Putamen (tissue), 1 donor: Measurements from ENCODE around the gene CUL4A.
"Not testable (repeated sequence)": the region's sequence is repeated elsewhere in the genome, so short reads cannot be mapped to it uniquely, and the experiment has no call there.

ENCODE experiments used
- DNase-seq: peaks from one replicate; pipeline ENCODE4 v3.0.0-alpha.2; 2016; ENCODE audit warnings: low spot score

CUL4A gene

DNA sequence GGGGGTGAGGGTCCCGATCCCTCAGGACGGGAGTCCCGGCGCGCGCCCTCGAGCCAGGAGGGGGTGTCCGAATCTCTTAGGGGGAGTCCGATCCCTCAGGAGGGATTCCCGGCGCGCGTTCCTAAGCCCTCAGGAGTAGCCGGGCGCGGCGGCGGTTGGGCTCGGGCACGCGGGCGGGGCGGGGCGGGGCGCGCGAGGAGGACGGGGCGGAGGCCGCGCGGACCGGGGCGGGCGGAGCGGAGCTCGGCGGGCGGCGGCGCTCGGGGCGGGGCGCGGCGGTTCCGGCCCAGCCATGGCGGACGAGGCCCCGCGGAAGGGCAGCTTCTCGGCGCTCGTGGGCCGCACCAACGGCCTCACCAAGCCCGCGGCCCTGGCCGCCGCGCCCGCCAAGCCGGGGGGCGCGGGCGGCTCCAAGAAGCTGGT is at the start of gene CUL4A:
CUL4A (plus strand) TSS at position 278 of the 423 bp plus-strand sequence; CDS start at position 293, 15 bp downstream.
- peak; percentile 74 for DNase-seq

DNA sequence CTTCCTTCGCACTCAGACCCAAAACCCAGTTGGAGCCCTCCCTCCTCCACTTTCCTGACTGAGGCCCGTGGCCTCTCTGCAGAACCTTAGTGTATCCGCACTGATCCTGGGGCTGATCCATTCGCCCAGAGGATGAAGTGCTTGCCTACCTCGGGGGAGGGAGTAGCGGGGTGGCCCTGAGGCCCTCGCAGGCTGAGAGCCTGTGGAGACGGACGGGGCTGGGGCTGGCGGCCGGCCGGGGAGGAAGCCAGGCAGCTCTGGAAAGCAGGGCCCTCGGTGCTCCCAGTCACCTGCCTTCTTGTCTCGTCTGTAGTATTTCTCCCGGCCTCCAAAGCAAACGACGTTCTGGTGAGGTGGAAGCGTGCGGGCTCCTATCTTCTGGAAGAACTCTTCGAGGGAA is 49.7 kb upstream of the CUL4A start:
- DNase-seq, result no peak

DNA sequence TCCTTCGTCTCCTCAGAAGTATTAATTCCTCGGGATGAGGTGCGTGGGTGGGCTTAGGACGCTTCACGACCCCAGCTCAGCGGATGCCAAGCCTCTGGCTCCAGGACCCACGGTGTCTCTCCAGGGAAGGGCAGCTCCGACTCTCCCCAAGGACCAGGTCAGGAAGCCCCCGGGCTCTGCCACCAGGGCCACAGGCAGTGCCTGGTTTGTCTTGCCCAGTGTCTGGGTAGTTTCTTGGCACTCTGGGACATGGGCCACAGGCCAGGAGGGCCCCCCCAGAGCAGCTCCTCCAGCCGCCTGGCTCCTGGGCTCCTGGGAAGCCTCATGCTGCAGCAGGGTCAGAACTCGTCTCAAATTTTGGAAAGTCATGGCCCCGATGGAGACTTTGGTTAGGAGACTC is 48.4 kb upstream of the CUL4A start:
- no peak for DNase-seq

DNA sequence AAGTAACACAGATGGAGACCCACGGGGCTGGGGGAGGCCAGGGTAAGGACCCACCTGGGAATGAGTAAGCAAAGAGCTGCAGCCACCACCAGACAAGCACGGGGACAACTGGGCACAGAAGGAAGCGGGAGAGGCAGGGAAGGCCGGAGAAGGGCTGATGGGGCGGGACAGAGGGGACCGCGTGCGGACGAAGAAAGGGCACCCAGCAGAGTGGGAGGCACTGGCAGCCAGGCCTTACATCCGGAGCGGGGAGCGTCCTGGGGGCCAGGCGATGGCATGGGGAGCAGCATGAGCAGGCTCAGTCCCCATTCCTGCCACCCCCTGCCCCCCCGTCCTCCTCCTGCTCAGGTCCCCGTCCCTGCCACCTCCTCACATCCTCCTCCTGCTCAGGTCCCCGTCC is 48.0 kb upstream of the CUL4A start:
- DNase-seq, result no peak

DNA sequence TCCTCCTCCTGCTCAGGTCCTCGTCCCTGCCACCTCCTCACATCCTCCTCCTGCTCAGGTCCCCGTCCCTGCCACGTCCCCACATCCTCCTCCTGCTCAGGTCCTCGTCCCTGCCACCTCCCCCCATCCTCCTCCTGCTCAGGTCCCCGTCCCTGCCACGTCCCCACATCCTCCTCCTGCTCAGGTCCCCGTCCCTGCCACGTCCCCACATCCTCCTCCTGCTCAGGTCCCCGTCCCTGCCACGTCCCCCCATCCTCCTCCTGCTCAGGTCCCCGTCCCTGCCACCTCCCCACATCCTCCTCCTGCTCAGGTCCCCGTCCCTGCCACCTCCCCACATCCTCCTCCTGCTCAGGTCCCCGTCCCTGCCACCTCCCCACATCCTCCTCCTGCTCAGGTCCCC is 47.4 kb upstream of the CUL4A start:
- DNase-seq, result not testable (repeated sequence)

DNA sequence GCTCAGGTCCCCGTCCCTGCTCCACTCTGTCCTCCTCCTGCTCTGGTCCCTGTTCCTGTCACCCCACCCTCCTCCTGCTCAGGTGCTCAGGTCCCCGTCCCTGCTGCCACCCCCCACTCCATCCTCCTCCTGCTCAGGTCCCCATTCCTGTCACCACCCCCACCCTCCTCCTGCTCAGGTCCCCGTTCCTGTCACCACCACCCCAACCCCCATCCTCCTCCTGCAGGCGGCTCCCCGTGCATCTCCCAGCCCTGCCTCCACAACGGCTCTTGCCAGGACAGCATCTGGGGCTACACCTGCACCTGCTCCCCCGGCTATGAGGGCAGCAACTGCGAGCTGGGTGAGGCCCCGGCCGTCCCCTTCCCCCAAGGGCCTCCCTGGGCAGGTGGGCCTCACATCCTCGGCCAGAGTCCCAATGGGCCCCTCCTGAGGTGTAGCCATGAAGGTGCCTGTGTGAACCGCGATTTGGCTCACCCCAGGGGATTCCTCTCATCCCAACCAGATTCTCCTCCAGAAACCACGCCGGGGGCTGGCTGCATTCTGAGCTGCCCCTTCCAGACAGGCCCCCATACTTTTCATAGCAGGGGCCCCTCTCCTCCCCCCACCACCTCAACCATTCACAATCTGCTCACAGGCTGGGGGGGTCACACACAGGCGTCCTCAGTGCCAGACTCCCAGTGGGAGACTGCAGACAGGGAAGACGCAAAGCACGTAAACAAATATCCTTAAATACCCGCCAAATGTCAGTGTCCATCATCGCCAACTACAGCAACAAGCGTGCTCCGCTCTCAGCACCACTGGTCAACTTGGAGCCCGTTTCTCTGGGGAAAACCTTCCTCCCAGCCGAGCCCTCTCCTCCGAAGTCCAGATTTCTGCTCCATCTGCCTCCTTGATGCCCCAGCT is 46.4 kb upstream of the CUL4A start:
- peak; percentile 20 for DNase-seq

DNA sequence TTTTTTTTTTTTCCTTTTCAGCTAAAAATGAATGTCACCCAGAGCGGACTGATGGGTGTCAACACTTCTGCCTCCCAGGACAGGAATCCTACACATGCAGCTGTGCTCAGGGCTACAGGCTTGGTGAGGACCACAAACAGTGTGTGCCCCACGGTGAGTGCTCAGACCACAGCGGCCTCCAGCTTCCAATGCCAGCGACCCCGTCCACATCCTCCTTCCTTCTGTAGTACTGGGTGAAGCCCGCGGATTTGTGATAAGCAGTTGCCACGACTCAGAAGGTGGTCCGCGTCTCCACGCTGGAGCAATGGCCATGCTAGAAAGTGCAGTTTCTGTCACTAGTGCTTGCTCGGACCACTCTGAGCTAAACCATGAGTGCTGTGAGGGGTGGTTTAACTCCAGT is 44.9 kb upstream of the CUL4A start:
- DNase-seq, result no peak

DNA sequence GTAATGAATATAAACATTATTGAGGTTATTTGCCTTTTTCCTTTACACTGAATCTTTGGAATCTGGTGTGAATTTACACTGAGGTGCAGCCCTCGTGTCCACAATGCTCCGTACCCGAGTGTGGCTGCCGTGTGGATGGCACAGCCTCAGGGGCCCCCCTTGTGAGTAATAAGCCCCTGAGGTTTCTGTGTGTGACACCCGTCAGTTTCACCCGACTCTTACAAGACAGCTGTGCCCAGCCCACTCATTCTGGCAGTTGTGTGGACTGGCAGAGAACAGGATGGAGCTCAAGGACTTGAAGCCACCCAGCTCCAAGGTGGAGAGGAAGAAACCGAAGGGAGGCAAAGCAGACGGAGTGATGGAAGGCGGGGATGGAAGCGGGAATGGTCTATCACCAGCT is 43.1 kb upstream of the CUL4A start:
- DNase-seq, result no peak

DNA sequence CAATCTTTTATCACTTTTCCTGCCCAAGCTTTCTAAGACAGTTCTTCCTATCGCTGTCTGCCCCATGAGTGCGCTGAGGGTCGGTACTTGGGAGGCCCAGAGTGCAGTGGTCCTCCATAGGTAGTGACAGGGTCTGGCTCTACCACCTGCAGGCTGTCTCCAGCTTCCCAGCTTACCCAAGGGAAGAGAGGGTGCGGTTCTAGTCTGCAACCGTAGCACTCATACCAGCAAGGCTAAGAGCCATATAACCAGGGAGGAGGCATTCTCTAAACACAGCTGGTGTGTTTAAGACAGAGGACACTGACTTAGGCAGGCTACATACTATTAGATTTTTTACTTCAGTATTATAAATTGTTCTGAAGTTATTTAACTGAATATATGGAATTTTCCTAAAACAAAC is 42.7 kb upstream of the CUL4A start:
- no peak for DNase-seq

DNA sequence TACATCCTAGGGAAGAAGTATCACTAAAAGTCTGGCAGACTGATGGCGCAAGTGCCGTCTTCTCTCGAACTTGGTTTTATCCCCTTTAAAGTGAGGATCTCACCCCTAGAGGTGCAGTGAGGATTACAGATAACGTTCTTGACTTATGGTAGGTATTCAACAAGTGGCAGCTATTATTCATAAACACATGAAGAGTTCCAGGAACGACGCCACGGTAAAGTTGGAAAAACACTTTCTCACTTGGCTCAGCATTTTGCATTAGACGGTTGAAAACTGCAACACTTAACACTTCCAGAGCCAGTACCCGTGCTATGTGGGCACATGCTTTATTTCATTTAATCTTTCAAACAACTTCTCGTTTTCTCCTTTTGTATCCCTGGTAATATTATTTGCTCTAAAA is 42.3 kb upstream of the CUL4A start:
- DNase-seq, result no peak

DNA sequence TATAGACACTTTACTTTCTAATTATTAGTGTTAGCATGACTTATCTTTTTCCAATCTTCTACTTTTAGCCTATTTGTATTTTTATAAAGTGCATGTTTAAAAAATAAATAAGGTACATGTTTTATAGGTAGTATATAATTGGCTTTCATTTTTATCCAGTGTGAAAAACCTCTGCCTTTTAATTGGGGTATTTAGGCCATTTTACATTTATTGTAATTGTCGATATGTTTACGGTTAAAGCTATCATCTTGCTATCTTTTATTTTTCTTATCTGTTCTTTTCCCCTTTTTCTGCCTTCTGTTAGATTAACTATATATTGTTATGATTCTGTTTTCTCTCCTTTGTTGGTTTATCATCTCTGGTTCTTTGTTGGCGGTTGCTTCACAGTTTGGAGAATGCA is 41.8 kb upstream of the CUL4A start:
- DNase-seq, result no peak

DNA sequence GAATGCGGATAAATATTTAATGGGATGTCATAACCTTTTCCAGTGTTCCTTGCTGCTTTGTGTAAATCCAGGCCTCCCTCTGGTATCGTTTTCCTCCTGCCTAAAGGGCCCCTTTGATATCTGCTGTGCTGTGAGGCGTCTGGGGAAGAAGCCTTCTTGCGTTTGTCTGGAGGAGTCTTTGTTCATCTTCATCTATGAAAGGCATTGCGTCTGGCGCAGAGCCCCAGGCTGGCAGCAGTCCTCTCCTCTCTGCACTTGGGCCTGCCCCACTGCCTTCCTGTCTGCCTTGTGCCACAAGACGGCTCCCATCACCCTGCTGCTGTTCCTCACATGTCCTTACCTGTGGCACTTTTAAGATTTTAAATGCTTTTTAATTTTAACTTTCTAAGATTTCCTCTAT is 41.2 kb upstream of the CUL4A start:
- no peak for DNase-seq

DNA sequence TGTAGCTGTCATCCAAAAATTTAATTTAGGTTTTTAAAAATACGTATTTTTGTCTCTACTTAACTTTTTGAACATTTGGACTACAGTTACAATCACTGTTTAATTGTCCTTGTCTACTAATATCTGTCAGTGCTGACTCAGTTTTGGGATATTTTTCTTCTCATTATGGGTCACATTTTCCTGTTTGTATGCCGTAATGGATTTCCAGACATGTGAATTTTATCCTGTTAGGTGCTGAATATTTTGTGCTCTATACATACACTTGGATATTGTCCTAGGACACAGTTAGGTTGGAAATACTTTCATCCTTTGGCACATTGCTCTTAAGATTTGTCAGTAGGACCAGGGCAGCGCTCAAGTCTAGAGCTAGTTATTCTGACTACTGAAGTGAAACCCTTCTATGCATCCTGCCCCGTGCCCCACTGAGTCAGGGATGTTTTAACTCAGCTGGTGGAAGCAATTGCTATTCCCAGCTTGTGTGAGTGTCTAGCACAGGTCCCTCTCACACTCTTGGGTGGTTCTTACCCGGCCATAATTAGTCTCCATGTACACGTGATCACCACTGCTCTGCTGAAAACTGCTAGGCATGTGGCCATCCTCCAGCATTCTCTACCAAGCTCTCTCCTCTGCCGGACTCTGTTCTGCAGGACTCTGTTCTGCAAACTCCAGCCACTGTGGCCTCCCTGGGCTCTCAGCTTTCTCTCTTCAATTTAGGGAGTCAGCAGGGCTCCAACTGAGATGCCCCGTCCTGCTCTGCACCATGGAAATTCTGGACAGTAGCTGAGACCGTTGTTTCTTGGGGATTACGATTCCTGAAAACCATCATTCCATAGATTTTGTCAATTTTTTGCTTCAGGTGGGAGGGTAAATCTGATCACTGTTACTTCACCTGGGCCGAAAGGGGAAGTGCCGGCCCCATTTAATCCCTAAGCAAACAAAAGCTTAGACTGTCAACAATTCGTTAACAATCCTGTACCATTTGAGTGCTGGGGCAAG is 39.8 kb upstream of the CUL4A start:
- DNase-seq, result no peak

DNA sequence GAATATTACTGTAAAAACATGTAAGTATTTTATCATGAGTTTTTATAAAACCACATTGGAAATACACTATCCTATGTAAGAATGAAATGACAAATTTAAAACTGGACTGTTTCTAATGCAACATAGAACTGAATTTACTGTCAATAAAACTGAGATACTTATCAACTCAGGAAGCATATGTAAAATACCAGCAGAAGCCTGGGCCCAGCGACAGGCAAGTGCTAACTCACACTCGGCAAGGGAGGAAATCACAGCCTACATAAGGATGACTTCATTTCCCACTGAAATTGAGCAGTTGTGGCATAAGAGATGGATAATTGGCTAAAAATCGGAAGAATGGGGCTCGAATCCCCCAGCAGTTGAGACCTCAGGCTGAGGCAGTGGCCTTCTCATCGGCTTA is 38.9 kb upstream of the CUL4A start:
- DNase-seq, result no peak

DNA sequence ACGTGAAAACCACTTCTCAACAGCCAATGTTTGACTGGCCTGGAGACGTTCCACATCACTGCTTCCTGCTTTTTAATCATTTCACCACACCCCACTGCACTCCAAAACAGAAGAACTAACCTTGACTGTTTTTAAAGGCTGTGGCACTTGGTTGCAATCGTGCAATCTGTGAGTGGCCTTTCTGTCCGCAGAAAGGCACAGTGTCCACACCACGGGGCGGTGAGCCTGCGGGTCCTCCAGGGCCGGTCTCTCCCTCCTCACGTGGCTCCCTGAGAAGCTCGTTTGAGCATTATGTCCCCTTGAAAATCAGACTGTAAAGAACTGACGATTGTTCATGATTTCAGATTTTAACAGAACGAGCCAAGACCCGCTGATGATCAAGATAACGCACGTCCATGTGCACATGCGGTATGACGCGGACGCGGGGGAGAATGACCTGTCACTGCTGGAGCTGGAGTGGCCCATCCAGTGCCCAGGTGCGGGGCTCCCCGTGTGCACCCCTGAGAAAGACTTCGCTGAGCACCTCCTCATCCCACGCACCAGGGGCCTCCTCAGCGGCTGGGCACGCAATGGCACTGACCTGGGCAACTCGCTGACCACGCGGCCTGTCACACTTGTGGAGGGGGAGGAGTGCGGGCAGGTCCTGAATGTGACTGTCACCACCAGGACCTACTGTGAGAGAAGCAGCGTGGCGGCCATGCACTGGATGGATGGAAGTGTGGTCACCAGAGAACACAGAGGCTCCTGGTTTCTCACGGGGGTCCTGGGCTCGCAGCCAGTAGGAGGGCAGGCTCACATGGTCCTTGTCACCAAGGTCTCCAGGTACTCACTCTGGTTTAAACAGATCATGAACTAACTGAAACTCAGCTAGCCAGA is 37.9 kb upstream of the CUL4A start:
- DNase-seq, result no peak

DNA sequence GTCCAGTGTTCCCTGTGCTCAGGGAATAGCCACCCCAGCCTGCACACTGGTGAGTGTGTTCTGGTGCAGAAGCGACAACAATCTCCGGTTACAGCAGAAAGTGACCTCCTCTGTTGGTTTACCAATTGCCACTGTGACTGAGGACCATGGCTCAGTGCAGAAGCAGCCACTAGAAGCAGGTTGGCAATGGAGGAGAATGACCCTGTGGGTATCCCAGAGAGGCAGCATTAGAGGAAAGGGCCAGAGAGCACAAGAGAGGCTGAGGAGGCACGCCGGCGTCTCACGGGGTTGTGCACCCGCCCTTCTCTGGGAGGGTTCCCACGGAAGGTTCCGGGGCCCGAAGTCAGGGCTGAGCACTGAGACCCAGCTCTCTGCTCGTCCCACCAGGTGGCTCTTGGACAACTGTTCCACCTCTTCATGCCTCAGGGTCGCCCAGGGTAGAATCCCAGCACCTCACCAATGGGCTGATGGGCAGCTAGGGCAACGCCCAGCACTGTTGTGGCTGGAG is 36.9 kb upstream of the CUL4A start:
- no peak for DNase-seq

DNA sequence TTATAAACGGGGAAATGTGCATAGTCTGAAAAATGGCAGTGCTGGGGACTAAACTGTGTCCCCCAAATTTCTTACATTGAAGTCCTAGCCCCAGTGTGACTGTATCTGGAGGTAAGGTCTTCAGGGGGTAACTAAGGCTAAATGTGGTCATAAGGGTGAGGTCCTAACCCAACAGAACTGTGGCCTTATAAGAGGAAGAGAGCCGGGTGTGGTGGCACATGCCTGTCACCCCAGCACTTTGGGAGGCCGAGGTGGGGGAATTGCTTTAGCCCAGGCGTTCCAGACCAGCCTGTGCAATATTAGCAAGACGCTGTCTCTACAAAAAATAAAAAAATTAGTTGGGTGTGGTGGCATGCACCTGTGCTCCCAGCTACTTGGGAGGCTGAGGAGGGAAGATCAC is 33.1 kb upstream of the CUL4A start:
- no peak for DNase-seq

DNA sequence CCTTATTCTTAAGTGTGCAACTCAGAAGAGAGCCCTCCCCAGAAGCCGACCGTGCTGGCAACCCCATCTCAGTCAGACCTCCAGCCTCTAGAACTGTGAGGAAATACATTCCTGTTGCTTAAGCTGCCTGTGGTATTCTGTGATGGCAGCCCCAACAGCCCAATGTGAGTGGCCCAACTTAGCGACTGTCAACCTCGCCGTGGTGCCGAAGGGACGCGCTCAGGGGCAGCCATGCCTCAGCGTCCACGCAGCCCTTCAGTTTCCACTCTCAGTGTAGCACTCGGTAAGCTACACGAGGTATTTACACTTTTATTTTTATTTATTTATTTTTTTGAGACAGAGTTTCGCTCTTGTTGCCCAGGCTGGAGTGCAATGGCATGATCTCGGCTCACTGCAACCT is 32.6 kb upstream of the CUL4A start:
- DNase-seq, result no peak

DNA sequence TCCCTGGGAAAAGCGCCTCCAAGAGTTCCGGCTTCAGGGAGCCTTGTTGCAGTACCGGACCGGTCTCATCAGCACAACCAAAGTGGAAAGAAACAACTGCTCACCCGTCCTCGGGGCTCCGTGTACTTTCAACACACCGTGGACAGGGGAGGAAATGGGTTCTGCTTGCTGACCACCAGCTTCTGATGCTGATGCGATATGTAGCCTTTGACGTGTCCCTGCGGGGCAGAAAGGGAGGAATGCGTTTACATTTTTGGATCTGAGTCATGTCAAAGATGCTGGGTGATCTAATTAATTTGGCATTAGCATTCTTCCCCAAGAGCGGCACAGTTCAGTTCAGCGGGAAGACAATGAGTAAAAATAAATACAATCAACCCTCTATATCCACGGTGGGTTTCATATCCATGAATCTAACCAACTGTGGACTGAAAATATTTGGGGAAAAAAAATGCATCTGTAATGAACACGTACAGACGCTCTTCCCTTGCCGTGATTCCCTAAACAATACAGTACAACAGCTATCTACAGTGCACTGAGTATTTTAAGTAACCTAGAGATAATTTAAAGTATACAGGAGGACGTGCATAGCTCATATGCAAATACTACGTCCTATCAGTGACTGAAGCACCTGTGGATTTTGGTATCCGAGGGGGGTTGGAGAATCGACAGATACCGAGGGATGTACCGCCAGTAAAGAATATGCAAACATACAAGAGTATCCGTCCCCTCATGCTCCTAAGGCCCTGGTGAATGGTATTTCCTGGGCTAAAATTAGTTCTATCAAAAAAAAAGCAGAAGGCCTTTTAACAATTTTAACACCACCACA is 31.1 kb upstream of the CUL4A start:
- DNase-seq, result no peak

DNA sequence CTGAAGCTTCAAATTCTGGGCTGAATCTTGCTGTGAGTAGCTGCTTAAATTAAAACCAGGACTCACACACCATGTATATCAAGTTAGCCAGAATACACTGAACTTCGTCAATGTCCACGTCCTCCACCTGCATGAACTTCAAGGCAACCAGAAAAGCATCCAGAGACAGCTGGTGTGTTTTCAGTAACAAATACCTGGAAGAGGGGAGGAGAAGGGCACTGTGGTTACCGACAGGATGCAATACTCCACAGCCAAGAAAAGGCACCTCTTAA is 30.6 kb upstream of the CUL4A start:
- DNase-seq, result no peak
